ENCODE data around the gene ADGRG2.

- TF ChIP-seq CTCF (IDR thresholded peaks at IDR 0.05) (no peak), POLR2A (IDR thresholded peaks at IDR 0.05) (no peak)
Observed at GRCh38 chrX:19133231-19133630, 11.0 kb upstream of the ADGRG2 start.
